H1 (cell line): ENCODE data around the gene GAK. TPM values are rescaled to one million over a fixed set of nuclear protein-coding genes. Genes with fewer than 3 reads are reported as not detected.

Experiments
- CBX5 ChIP-seq: fragments of 300-800, 300-1000 bp; sonication (generic); IDR thresholded peaks from 2 replicates; pipeline ENCODE4 v1.7.1; 2016; ENCODE audit warnings: antibody characterized with exemption, low read length, low read depth
- PHF8 ChIP-seq: fragments of 200-600 bp; sonication (generic); conservative IDR thresholded peaks from 2 replicates; pipeline ENCODE4 v1.7.1; 2012; ENCODE audit warnings: low read depth, mild to moderate bottlenecking, inconsistent platforms, low read length, moderate library complexity
- polyA plus RNA-seq, 7 experiments: library from polyadenylated mRNA; depleted of rRNA in 3 of 7; stranded (reverse) in 5 of 7; unstranded in 2 of 7; fragments of >200 nt in 5 of 7; fragments of 200-250 nt in 2 of 7; gene quantifications; 1 replicate in 5 of 7; 2 replicates in 1 of 7; 4 replicates in 1 of 7; pipeline versions ENCODE4 v1.2.1 to v1.2.3, GENCODE V29; 2011 to 2013; ENCODE audit warnings: missing spikeins in 2 of 7, mixed read lengths in 2 of 7
- total RNA-seq: library from RNA; stranded (reverse); fragmentation: NEBNext Ultra II Directional; extraction: Animal tissue kit (Norgen Biotek cat#: 25700); gene quantifications from 2 replicates; pipeline ENCODE4 v1.2.1, GENCODE V29; 2021

GAK gene
- total and polyA plus RNA-seq, 2 of the 8 experiments (the other 6 are each of a cell fraction or from before 2014, with no cell fraction given), result 31.5 to 70.8 TPM

- TF ChIP-seq PHF8 (no peak), CBX5 (no peak)
These were observed 99.6 kb downstream of the GAK start (continued) for GRCh38 chr4:832536-832935.
